GM23338 (cell line): ENCODE data around the gene DHRSX. TPM values are rescaled to one million over a fixed set of nuclear protein-coding genes. Genes with fewer than 3 reads are reported as not detected.

ENCODE experiments used
- ATAC-seq: fragments of 200-7000 bp; cut with Tn5 transposase; 3 replicates; pipeline ENCODE4 v1.9.1; 2020
- DNase-seq: peaks from one replicate; pipeline ENCODE4 v3.0.0-alpha.2; 2015; ENCODE audit warnings: low spot score
- H2AFZ ChIP-seq: fragments of 200-600 bp; sonication (generic); 2 replicates; pipeline ENCODE4 v1.8.0; 2016; ENCODE audit warnings: antibody characterized with exemption, mild to moderate bottlenecking, moderate library complexity
- H3F3A ChIP-seq: fragments of 200-600 bp; sonication (generic); replicated peaks from 2 replicates; pipeline ENCODE4 v1.8.0; 2017; ENCODE audit warnings: antibody characterized with exemption, mixed run types, low read depth
- H3K27ac ChIP-seq: fragments of 200-600 bp; sonication (generic); 2 replicates; pipeline ENCODE4 v1.6.1; 2016; ENCODE audit warnings: low read depth
- H3K27me3 ChIP-seq: fragments of 200-600 bp; sonication (generic); 2 replicates; pipeline ENCODE4 v1.8.0; 2016; ENCODE audit warnings: mild to moderate bottlenecking, mixed run types, moderate library complexity; ENCODE audit not compliant: insufficient read depth
- H3K36me3 ChIP-seq: fragments of 200-600 bp; sonication (generic); 2 replicates; pipeline ENCODE4 v1.8.0; 2016; ENCODE audit warnings: mild to moderate bottlenecking; ENCODE audit not compliant: insufficient read depth
- H3K4me1 ChIP-seq: fragments of 200-600 bp; sonication (generic); 2 replicates; pipeline ENCODE4 v1.8.0; 2016; ENCODE audit warnings: mild to moderate bottlenecking, moderate library complexity; ENCODE audit not compliant: insufficient read depth
- H3K4me2 ChIP-seq: fragments of 200-600 bp; sonication (generic); 2 replicates; pipeline ENCODE4 v1.7.1; 2017; ENCODE audit warnings: mixed run types
- H3K4me3 ChIP-seq: fragments of 200-600 bp; sonication (generic); 2 replicates; pipeline ENCODE4 v1.6.1; 2016; ENCODE audit warnings: mixed run types
- H3K79me2 ChIP-seq: fragments of 200-600 bp; sonication (generic); replicated peaks from 2 replicates; pipeline ENCODE4 v1.8.0; 2017; ENCODE audit warnings: mild to moderate bottlenecking; ENCODE audit not compliant: insufficient read depth
- H3K9me2 ChIP-seq: fragments of 200-600 bp; sonication (generic); 2 replicates; pipeline ENCODE4 v1.8.0; 2017; ENCODE audit not compliant: insufficient read depth
- H4K20me1 ChIP-seq: fragments of 200-600 bp; sonication (generic); replicated peaks from 2 replicates; pipeline ENCODE4 v1.8.0; 2017; ENCODE audit warnings: mild to moderate bottlenecking; ENCODE audit not compliant: insufficient read depth
- H3K27ac Mint-ChIP-seq: 2 replicates; pipeline ENCODE4 v1.8.0; 2020; ENCODE audit warnings: inconsistent platforms, mild to moderate bottlenecking, moderate library complexity, mixed read lengths
- H3K27me3 Mint-ChIP-seq: 3 replicates; pipeline ENCODE4 v1.8.0; 2022; ENCODE audit warnings: low read depth, mild to moderate bottlenecking, moderate library complexity, mixed read lengths, inconsistent platforms; ENCODE audit not compliant: insufficient read depth, poor library complexity
- H3K36me3 Mint-ChIP-seq: 3 replicates; pipeline ENCODE4 v1.8.0; 2021; ENCODE audit warnings: low read depth, mild to moderate bottlenecking, inconsistent platforms, moderate library complexity, mixed read lengths
- H3K4me1 Mint-ChIP-seq: 3 replicates; pipeline ENCODE4 v1.8.0; 2020; ENCODE audit warnings: mild to moderate bottlenecking, inconsistent platforms, mixed read lengths
- H3K4me3 Mint-ChIP-seq: 3 replicates; pipeline ENCODE4 v1.8.0; 2021; ENCODE audit warnings: moderate library complexity, mild to moderate bottlenecking, inconsistent platforms, mixed read lengths
- H3K9me3 Mint-ChIP-seq: 3 replicates; pipeline ENCODE4 v1.8.0; 2020; ENCODE audit warnings: moderate library complexity, mild to moderate bottlenecking, inconsistent platforms, mixed read lengths
- CREB1 ChIP-seq: fragments of 250-450 bp; sonication (Bioruptor Pico); IDR thresholded peaks from 2 replicates; pipeline ENCODE4 v1.5.0; 2020; ENCODE audit warnings: low read depth, mild to moderate bottlenecking, moderate library complexity
- EZH2 ChIP-seq: fragments of 200-600 bp; sonication (generic); IDR thresholded peaks from one replicate; pipeline ENCODE4 v1.8.0; 2017; ENCODE audit warnings: antibody characterized with exemption, mild to moderate bottlenecking, low read depth; ENCODE audit not compliant: unreplicated experiment
- EZH2phosphoT487 ChIP-seq: fragments of 200-600 bp; sonication (generic); IDR thresholded peaks from one replicate; pipeline ENCODE4 v1.8.1; 2018; ENCODE audit warnings: antibody characterized with exemption; ENCODE audit not compliant: unreplicated experiment
- JUNB ChIP-seq: IDR thresholded peaks from one replicate; pipeline ENCODE4 v1.6.1; 2016; ENCODE audit warnings: antibody characterized with exemption; ENCODE audit not compliant: unreplicated experiment
- NANOG ChIP-seq: IDR thresholded peaks from 2 replicates; pipeline ENCODE4 v1.6.1; 2016; ENCODE audit warnings: antibody characterized with exemption, borderline replicate concordance
- POLR2AphosphoS5 ChIP-seq: IDR thresholded peaks from 2 replicates; pipeline ENCODE4 v1.6.1; 2016; ENCODE audit warnings: antibody characterized with exemption, low read depth
- REST ChIP-seq: IDR thresholded peaks from one replicate; pipeline ENCODE4 v1.6.1; 2018; ENCODE audit warnings: antibody characterized with exemption; ENCODE audit not compliant: unreplicated experiment
- STAT1 ChIP-seq: IDR thresholded peaks from one replicate; pipeline ENCODE4 v1.6.1; 2016; ENCODE audit warnings: antibody characterized with exemption; ENCODE audit not compliant: unreplicated experiment
- ZNF114 ChIP-seq: fragments of 250-450 bp; sonication (Bioruptor Pico); IDR thresholded peaks from 2 replicates; pipeline ENCODE4 v1.5.0; 2020; ENCODE audit warnings: mild to moderate bottlenecking, moderate library complexity
- ZNF331 ChIP-seq: fragments of 250-450 bp; sonication (Bioruptor Pico); IDR thresholded peaks from 2 replicates; pipeline ENCODE4 v1.5.0; 2020; ENCODE audit warnings: low read depth, mild to moderate bottlenecking, moderate library complexity
- ZNF462 ChIP-seq: fragments of 250-450 bp; sonication (Bioruptor Pico); IDR thresholded peaks from 2 replicates; pipeline ENCODE4 v1.5.0; 2020; ENCODE audit warnings: mild to moderate bottlenecking, moderate library complexity
- polyA plus RNA-seq: library from polyadenylated mRNA; unstranded; fragments of >200 nt; fragmentation: Nextera tagmentation; extraction: Ambion mirVana; gene quantifications from 2 replicates; pipeline ENCODE4 v1.2.1, GENCODE V29; 2016
- total RNA-seq: library from RNA; depleted of rRNA; stranded (reverse); fragments of >200 nt; shearing (Covaris generic); gene quantifications from 2 replicates; pipeline ENCODE4 v1.2.3, GENCODE V29; 2014
- TF ChIP-seq, protein P1 (sequence below), 2 experiments: fragments of 200-600 bp in 1 of 2; sonication (generic) in 1 of 2; conservative IDR thresholded peaks; 2 replicates each; pipeline versions ENCODE4 v1.5.1 to v1.6.1; 2016 to 2017; ENCODE audit warnings: antibody characterized with exemption in 2 of 2, low read depth in 2 of 2, mild to moderate bottlenecking in 2 of 2, moderate library complexity in 1 of 2

DHRSX gene
- total and polyA plus RNA-seq, 2 experiments from 2014 or later = 33.9 to 43.0 TPM

DNA sequence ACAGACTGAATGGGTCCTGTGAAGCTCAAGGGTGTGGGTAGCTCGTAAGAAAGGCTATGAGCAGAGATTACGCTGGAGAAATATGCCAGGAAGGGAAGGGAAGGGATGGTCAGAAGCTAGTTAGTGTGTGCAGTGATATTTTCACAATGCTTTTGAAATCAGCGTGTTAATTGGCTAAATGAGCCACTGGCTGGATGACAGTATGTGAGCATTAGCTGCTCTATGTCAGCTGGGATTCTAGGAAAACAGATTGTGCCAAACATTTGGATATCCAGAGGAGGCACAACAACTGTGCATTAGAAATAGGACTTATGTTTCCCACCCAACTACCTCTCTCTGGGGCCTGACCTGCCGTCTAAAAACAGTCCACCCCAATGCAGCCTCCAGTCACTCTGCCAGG, 168.5 kb downstream of the DHRSX start:
- no peak for ATAC-seq
- TF ChIP-seq EZH2phosphoT487 (no peak), CREB1 (CRISPR knock-in tag) (no peak), POLR2AphosphoS5 (no peak), ZNF331 (no peak), STAT1 (no peak), JUNB (no peak), ZNF114 (CRISPR knock-in tag) (no peak), ZNF462 (no peak), REST (no peak), EZH2 (no peak), NANOG (no peak)
- TF ChIP-seq, protein P1, sequence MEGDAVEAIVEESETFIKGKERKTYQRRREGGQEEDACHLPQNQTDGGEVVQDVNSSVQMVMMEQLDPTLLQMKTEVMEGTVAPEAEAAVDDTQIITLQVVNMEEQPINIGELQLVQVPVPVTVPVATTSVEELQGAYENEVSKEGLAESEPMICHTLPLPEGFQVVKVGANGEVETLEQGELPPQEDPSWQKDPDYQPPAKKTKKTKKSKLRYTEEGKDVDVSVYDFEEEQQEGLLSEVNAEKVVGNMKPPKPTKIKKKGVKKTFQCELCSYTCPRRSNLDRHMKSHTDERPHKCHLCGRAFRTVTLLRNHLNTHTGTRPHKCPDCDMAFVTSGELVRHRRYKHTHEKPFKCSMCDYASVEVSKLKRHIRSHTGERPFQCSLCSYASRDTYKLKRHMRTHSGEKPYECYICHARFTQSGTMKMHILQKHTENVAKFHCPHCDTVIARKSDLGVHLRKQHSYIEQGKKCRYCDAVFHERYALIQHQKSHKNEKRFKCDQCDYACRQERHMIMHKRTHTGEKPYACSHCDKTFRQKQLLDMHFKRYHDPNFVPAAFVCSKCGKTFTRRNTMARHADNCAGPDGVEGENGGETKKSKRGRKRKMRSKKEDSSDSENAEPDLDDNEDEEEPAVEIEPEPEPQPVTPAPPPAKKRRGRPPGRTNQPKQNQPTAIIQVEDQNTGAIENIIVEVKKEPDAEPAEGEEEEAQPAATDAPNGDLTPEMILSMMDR (conservative IDR thresholded peaks at IDR 0.05; ENCODE audit: low read depth in 2 of 2) = no peak
- H2AFZ ChIP-seq = no peak overlapping the region
- H3K4me3 Mint-ChIP-seq = no peak overlapping the region
- no peaks in the 10 kb centered on the region for H4K20me1 ChIP-seq
- peaks cover 18% of the 10 kb centered on the region for H3K36me3 Mint-ChIP-seq
- no peak overlapping the region for H3K4me3 ChIP-seq
- H3K4me1 ChIP-seq = no peaks in the 10 kb centered on the region
- H3K27me3 Mint-ChIP-seq = peaks cover 5% of the 10 kb centered on the region
- no peaks in the 10 kb centered on the region for H3K27me3 ChIP-seq
- H3K27ac ChIP-seq = no peak overlapping the region
- no peaks in the 10 kb centered on the region for H3K4me1 Mint-ChIP-seq
- peaks cover 5% of the 10 kb centered on the region; the same call in 1 of the 2 replicates for H3K9me2 ChIP-seq
- no peaks in the 10 kb centered on the region for H3K36me3 ChIP-seq
- H3K4me2 ChIP-seq = no peak overlapping the region
- H3F3A ChIP-seq = no peaks in the 10 kb centered on the region
- DNase-seq = no peak
- H3K79me2 ChIP-seq = no peaks in the 10 kb centered on the region
- no peak overlapping the region; the same call in 1 of the 2 replicates for H3K27ac Mint-ChIP-seq
- H3K9me3 Mint-ChIP-seq = peaks cover 4% of the 10 kb centered on the region; the same call in 2 of the 3 replicates
